Measurements from ENCODE around the gene DES. TPM values are rescaled to one million over a fixed set of nuclear protein-coding genes. Genes with fewer than 3 reads are reported as not detected.

The DES gene
- total and polyA plus RNA-seq, 2 donors from 2014 or later = 30.0 to 74.2 TPM

- FAIRE-seq (no peak), DNase-seq (no peak)
- Histone ChIP-seq H3K27me3 (ENCODE audit: control insufficient read depth, insufficient read depth, low read length) (no peaks in the 10 kb centered on the region), H3K27ac (ENCODE audit: low read depth in 2 of 2, low read length in 2 of 2) (no peak overlapping the region), H3K4me3 (ENCODE audit: low read length in 3 of 3) (no peak overlapping the region), H3K9me3 (ENCODE audit: control insufficient read depth in 2 of 3, insufficient read depth in 1 of 3, low read length in 3 of 3) (peaks cover 0 to 2% (median 0%) of the 10 kb centered on the region in 3 donors), H3K36me3 (ENCODE audit: control insufficient read depth in 2 of 3, insufficient read depth in 3 of 3, low read length in 3 of 3) (no peaks in the 10 kb centered on the region), H3K9ac (ENCODE audit: low read length in 3 of 3) (no peak overlapping the region), H3K4me1 (ENCODE audit: control insufficient read depth in 2 of 3, insufficient read depth in 2 of 3, low read depth in 1 of 3, low read length in 3 of 3) (no peaks in the 10 kb centered on the region)
- TF ChIP-seq CTCF (IDR thresholded peaks at IDR 0.05; ENCODE audit: borderline replicate concordance, extremely low read depth, insufficient read depth) = no peak
- intact Hi-C loops (cut with DNase I) = loop anchor here (10.0 kb wide), 1 partner anchor 127 kb away; no protein-coding TSS in a partner anchor
Observed at GRCh38 chr2:219408204-219408603, 10.0 kb upstream of the DES start.

- intact Hi-C loops (cut with DNase I) = loop anchor here (10.0 kb wide), 1 partner anchor 126 kb away; no protein-coding TSS in a partner anchor
- FAIRE-seq (no peak), DNase-seq (peak in 2 of 5 donors; percentile 54 to 78)
- no peak overlapping the region for H3K9ac ChIP-seq (ENCODE audit: low read length in 3 of 3)
- H3K27me3 ChIP-seq (ENCODE audit: control insufficient read depth, insufficient read depth, low read length) = no peaks in the 10 kb centered on the region
- no peaks in the 10 kb centered on the region for H3K36me3 ChIP-seq (ENCODE audit: control insufficient read depth in 2 of 3, insufficient read depth in 3 of 3, low read length in 3 of 3)
- no peaks in the 10 kb centered on the region for H3K4me1 ChIP-seq (ENCODE audit: control insufficient read depth in 2 of 3, insufficient read depth in 2 of 3, low read depth in 1 of 3, low read length in 3 of 3)
- H3K4me3 ChIP-seq (ENCODE audit: low read length in 3 of 3) = no peak overlapping the region
- H3K27ac ChIP-seq (ENCODE audit: low read depth in 2 of 2, low read length in 2 of 2) = no peak overlapping the region
- no peak for TF ChIP-seq CTCF (IDR thresholded peaks at IDR 0.05; ENCODE audit: borderline replicate concordance, extremely low read depth, insufficient read depth)
- peaks cover 0 to 2% (median 0%) of the 10 kb centered on the region in 3 donors for H3K9me3 ChIP-seq (ENCODE audit: control insufficient read depth in 2 of 3, insufficient read depth in 1 of 3, low read length in 3 of 3)
Observed at GRCh38 chr2:219408631-219409030, 9.5 kb upstream of the DES start.

- DNase-seq (peak in 1 of 5 donors; percentile 25), FAIRE-seq (no peak)
- Histone ChIP-seq H3K4me1 (ENCODE audit: control insufficient read depth in 2 of 3, insufficient read depth in 2 of 3, low read depth in 1 of 3, low read length in 3 of 3) (no peaks in the 10 kb centered on the region), H3K9me3 (ENCODE audit: control insufficient read depth in 2 of 3, insufficient read depth in 1 of 3, low read length in 3 of 3) (peaks cover 0 to 2% (median 0%) of the 10 kb centered on the region in 3 donors), H3K36me3 (ENCODE audit: control insufficient read depth in 2 of 3, insufficient read depth in 3 of 3, low read length in 3 of 3) (no peaks in the 10 kb centered on the region), H3K27me3 (ENCODE audit: control insufficient read depth, insufficient read depth, low read length) (no peaks in the 10 kb centered on the region), H3K9ac (ENCODE audit: low read length in 3 of 3) (no peak overlapping the region), H3K4me3 (ENCODE audit: low read length in 3 of 3) (no peak overlapping the region), H3K27ac (ENCODE audit: low read depth in 2 of 2, low read length in 2 of 2) (no peak overlapping the region)
- intact Hi-C loops (cut with DNase I) = loop anchor here (10.0 kb wide), 1 partner anchor 125 kb away; no protein-coding TSS in a partner anchor
- no peak for TF ChIP-seq CTCF (IDR thresholded peaks at IDR 0.05; ENCODE audit: borderline replicate concordance, extremely low read depth, insufficient read depth)
Observed at GRCh38 chr2:219409619-219410018, 8.6 kb upstream of the DES start.

- TF ChIP-seq CTCF (IDR thresholded peaks at IDR 0.05; ENCODE audit: borderline replicate concordance, extremely low read depth, insufficient read depth) = no peak
- no peaks in the 10 kb centered on the region for H3K4me1 ChIP-seq (ENCODE audit: control insufficient read depth in 2 of 3, insufficient read depth in 2 of 3, low read depth in 1 of 3, low read length in 3 of 3)
- no peaks in the 10 kb centered on the region for H3K36me3 ChIP-seq (ENCODE audit: control insufficient read depth in 2 of 3, insufficient read depth in 3 of 3, low read length in 3 of 3)
- peak in 1 of 5 donors; percentile 22 for DNase-seq
- no peak for FAIRE-seq
- H3K27ac ChIP-seq (ENCODE audit: low read depth in 2 of 2, low read length in 2 of 2) = no peak overlapping the region
- intact Hi-C loops (cut with DNase I) = no loop called here
- peaks cover 0 to 2% (median 0%) of the 10 kb centered on the region in 3 donors for H3K9me3 ChIP-seq (ENCODE audit: control insufficient read depth in 2 of 3, insufficient read depth in 1 of 3, low read length in 3 of 3)
- no peak overlapping the region for H3K9ac ChIP-seq (ENCODE audit: low read length in 3 of 3)
- H3K27me3 ChIP-seq (ENCODE audit: control insufficient read depth, insufficient read depth, low read length) = no peaks in the 10 kb centered on the region
- H3K4me3 ChIP-seq (ENCODE audit: low read length in 3 of 3) = no peak overlapping the region
Observed at GRCh38 chr2:219410390-219410789, 7.8 kb upstream of the DES start.

Measured in kidney (tissue), 14 donors.